KMS-11 (cell line): ENCODE measurements around the gene MAPT.

Experiments used
- H2AFZ ChIP-seq: fragments of 200-600 bp; sonication (generic); 2 replicates; pipeline ENCODE4 v1.6.1; 2016; ENCODE audit warnings: antibody characterized with exemption, mixed run types, low read depth
- H3K27ac ChIP-seq: fragments of 200-600 bp; sonication (generic); 2 replicates; pipeline ENCODE4 v1.6.1; 2016; ENCODE audit warnings: mild to moderate bottlenecking, mixed run types
- H3K27me3 ChIP-seq: fragments of 200-600 bp; sonication (generic); 2 replicates; pipeline ENCODE4 v1.6.1; 2017; ENCODE audit warnings: mild to moderate bottlenecking, low read depth, mixed run types, moderate library complexity; ENCODE audit not compliant: insufficient read depth
- H3K36me3 ChIP-seq: fragments of 200-600 bp; sonication (generic); 2 replicates; pipeline ENCODE4 v1.6.1; 2017; ENCODE audit warnings: mild to moderate bottlenecking, mixed run types; ENCODE audit not compliant: insufficient read depth
- H3K4me1 ChIP-seq: fragments of 200-600 bp; sonication (generic); 2 replicates; pipeline ENCODE4 v1.6.1; 2016; ENCODE audit warnings: mild to moderate bottlenecking, low read depth, mixed run types; ENCODE audit not compliant: poor library complexity, severe bottlenecking
- H3K4me2 ChIP-seq: fragments of 200-600 bp; sonication (generic); 2 replicates; pipeline ENCODE4 v1.7.0; 2016; ENCODE audit warnings: mild to moderate bottlenecking, mixed run types
- H3K4me3 ChIP-seq: fragments of 200-600 bp; sonication (generic); IDR thresholded peaks from 2 replicates; pipeline ENCODE4 v1.6.1; 2017; ENCODE audit warnings: low read depth, low read length, mixed read lengths; ENCODE audit not compliant: insufficient read depth
- H3K79me2 ChIP-seq: fragments of 200-600 bp; sonication (generic); 2 replicates; pipeline ENCODE4 v1.6.1; 2016; ENCODE audit warnings: low read depth, mixed run types; ENCODE audit not compliant: insufficient read depth
- H3K9ac ChIP-seq: fragments of 200-600 bp; sonication (generic); 2 replicates; pipeline ENCODE4 v1.6.1; 2016; ENCODE audit warnings: mild to moderate bottlenecking, mixed run types
- H4K20me1 ChIP-seq: fragments of 200-600 bp; sonication (generic); 2 replicates; pipeline ENCODE4 v1.6.1; 2016; ENCODE audit warnings: mild to moderate bottlenecking, mixed run types; ENCODE audit not compliant: insufficient read depth
- CTCF ChIP-seq: fragments of 200-600 bp; sonication (generic); conservative IDR thresholded peaks from 2 replicates; pipeline ENCODE4 v1.6.1; 2017; ENCODE audit warnings: low read depth, mild to moderate bottlenecking, antibody characterized with exemption, low read length, moderate library complexity, mixed read lengths

MAPT gene

DNA sequence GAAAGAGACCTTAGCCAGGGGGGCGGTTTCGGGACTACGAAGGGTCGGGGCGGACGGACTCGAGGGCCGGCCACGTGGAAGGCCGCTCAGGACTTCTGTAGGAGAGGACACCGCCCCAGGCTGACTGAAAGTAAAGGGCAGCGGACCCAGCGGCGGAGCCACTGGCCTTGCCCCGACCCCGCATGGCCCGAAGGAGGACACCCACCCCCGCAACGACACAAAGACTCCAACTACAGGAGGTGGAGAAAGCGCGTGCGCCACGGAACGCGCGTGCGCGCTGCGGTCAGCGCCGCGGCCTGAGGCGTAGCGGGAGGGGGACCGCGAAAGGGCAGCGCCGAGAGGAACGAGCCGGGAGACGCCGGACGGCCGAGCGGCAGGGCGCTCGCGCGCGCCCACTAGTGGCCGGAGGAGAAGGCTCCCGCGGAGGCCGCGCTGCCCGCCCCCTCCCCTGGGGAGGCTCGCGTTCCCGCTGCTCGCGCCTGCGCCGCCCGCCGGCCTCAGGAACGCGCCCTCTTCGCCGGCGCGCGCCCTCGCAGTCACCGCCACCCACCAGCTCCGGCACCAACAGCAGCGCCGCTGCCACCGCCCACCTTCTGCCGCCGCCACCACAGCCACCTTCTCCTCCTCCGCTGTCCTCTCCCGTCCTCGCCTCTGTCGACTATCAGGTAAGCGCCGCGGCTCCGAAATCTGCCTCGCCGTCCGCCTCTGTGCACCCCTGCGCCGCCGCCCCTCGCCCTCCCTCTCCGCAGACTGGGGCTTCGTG, at the start of gene MAPT:
Gene MAPT (plus strand): TSS at position 533 of the 763 bp plus-strand sequence. CDS start 67,784 bp downstream, outside the sequence.
- Histone ChIP-seq H3K27me3 (no peaks in the 10 kb centered on the region), H3K9ac (peak within 1 kb of the TSS; percentile 52; the same call in 1 of the 2 replicates), H3K4me3 (no peak within 1 kb of the TSS), H3K27ac (no peak within 1 kb of the TSS), H3K4me2 (peak within 1 kb of the TSS; percentile 94), H3K36me3 (no peaks in the 10 kb centered on the region), H3K4me1 (peaks cover 7% of the 10 kb centered on the region), H2AFZ (peak within 1 kb of the TSS; percentile 99), H4K20me1 (no peaks in the 10 kb centered on the region), H3K79me2 (no peaks in the 10 kb centered on the region)
- peak; percentile 68 for TF ChIP-seq CTCF

DNA sequence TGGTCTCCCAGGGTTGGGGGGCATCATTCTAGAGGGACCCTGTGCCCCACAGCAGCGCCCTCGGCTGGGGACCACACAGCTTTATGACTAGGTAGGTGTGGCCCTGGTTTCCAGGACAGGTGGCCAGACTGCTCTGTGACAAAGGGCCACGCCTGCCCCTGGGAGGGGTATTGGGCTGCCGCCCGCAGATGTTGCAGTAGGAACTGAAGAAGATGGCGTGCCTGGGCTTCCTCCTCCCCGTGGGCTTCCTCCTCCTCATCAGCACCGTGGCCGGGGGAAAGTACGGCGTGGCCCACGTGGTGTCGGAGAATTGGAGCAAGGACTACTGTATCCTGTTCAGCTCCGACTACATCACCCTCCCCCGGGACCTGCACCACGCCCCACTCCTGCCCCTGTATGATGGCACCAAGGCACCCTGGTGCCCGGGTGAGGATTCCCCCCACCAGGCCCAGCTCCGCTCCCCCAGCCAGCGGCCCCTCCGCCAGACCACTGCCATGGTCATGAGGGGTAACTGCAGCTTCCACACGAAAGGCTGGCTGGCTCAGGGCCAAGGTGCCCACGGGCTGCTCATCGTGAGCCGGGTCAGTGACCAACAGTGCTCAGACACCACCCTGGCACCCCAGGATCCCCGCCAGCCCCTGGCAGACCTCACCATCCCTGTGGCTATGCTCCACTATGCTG, 49.5 kb upstream of the MAPT start, which contains the start of gene SPPL2C:
Gene SPPL2C (plus strand): TSS at position 187 of the 681 bp plus-strand sequence. CDS start 26 bp downstream, at position 213.
- peaks cover 6% of the 10 kb centered on the region; the same call in 1 of the 2 replicates for H3K27me3 ChIP-seq
- H3K4me2 ChIP-seq: no peak within 1 kb of the TSS
- H3K4me1 ChIP-seq: no peaks in the 10 kb centered on the region
- no peak for TF ChIP-seq CTCF
- no peak within 1 kb of the TSS for H2AFZ ChIP-seq
- no peaks in the 10 kb centered on the region for H3K79me2 ChIP-seq
- no peak within 1 kb of the TSS for H3K27ac ChIP-seq
- H3K4me3 ChIP-seq: no peak within 1 kb of the TSS
- H3K36me3 ChIP-seq: no peaks in the 10 kb centered on the region
- no peak within 1 kb of the TSS for H3K9ac ChIP-seq
- no peaks in the 10 kb centered on the region for H4K20me1 ChIP-seq

GRCh38 chr17:45845376-45846185, 48.8 kb upstream of the MAPT start:
- Histone ChIP-seq H3K27me3 (peaks cover 6% of the 10 kb centered on the region; the same call in 1 of the 2 replicates), H3K27ac (no peak overlapping the region), H3K36me3 (no peaks in the 10 kb centered on the region), H2AFZ (no peak overlapping the region), H3K4me2 (no peak overlapping the region), H3K4me1 (no peaks in the 10 kb centered on the region), H3K4me3 (no peak overlapping the region), H3K79me2 (no peaks in the 10 kb centered on the region), H4K20me1 (no peaks in the 10 kb centered on the region), H3K9ac (no peak overlapping the region)
- no peak for TF ChIP-seq CTCF

DNA sequence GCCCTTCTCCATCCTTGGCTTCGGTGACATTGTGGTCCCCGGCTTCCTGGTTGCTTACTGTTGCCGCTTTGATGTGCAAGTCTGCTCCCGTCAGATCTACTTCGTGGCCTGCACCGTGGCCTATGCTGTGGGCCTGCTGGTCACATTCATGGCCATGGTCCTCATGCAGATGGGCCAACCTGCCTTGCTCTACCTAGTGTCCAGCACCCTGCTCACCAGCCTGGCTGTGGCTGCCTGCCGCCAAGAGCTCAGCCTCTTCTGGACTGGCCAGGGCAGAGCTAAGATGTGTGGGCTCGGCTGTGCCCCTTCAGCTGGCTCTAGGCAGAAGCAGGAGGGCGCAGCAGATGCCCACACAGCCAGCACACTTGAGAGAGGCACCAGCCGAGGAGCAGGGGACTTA, 48.1 kb upstream of the MAPT start:
- no peak overlapping the region for H3K27ac ChIP-seq
- no peak overlapping the region for H3K9ac ChIP-seq
- H3K4me1 ChIP-seq: no peaks in the 10 kb centered on the region
- no peak for TF ChIP-seq CTCF
- H4K20me1 ChIP-seq: no peaks in the 10 kb centered on the region
- H3K79me2 ChIP-seq: no peaks in the 10 kb centered on the region
- no peak overlapping the region for H2AFZ ChIP-seq
- no peak overlapping the region for H3K4me2 ChIP-seq
- peaks cover 6% of the 10 kb centered on the region; the same call in 1 of the 2 replicates for H3K27me3 ChIP-seq
- H3K4me3 ChIP-seq: no peak overlapping the region
- H3K36me3 ChIP-seq: no peaks in the 10 kb centered on the region
